Left lung (tissue), 10 donors: ENCODE data around the gene FHOD3. TPM values are rescaled to one million over a fixed set of nuclear protein-coding genes. Genes with fewer than 3 reads are reported as not detected.

Experiments used
- ATAC-seq: fragments of 200-7000 bp; cut with Tn5 transposase; one replicate; pipeline ENCODE4 v1.9.1; 2020; ENCODE audit warnings: moderate library complexity
- DNase-seq, 4 donors: peaks; one replicate each; pipeline ENCODE4 v3.0.0-alpha.2; 2013 to 2020
- H3K27ac ChIP-seq, 2 donors: fragments of 200-600 bp; sonication (generic) in 1 of 2; one replicate each; pipeline versions ENCODE4 v1.5.0 to v1.8.0; 2020 to 2021
- H3K27me3 ChIP-seq, 2 donors: fragments of 200-600 bp; sonication (generic) in 1 of 2; one replicate each; pipeline versions ENCODE4 v1.5.0 to v1.8.0; 2020 to 2021
- H3K36me3 ChIP-seq, 2 donors: fragments of 200-600 bp; sonication (generic) in 1 of 2; one replicate each; pipeline versions ENCODE4 v1.5.0 to v1.8.0; 2020 to 2021
- H3K4me1 ChIP-seq, 2 donors: fragments of 200-600 bp; one replicate each; pipeline ENCODE4 v1.8.0; 2021
- H3K4me3 ChIP-seq, 2 donors: fragments of 200-600 bp; sonication (generic) in 1 of 2; one replicate each; pipeline versions ENCODE4 v1.5.0 to v1.8.0; 2020 to 2021; ENCODE audit warnings: mild to moderate bottlenecking in 1 of 2
- H3K9me3 ChIP-seq, 2 donors: fragments of 200-600 bp; sonication (generic) in 1 of 2; one replicate each; pipeline versions ENCODE4 v1.5.0 to v1.8.0; 2020 to 2021
- CTCF ChIP-seq, 2 donors: fragments of 200-600 bp; sonication (generic) in 1 of 2; IDR thresholded peaks; one replicate each; pipeline versions ENCODE4 v1.5.0 to v1.8.0; 2021; ENCODE audit warnings: antibody characterized with exemption in 2 of 2
- intact Hi-C, 2 donors: fragments of 100-400 bp; cut with DNase I; formaldehyde crosslinking; loops; one replicate each; pipeline versions ENCODE4 v1.11.2 to v1.14.2; 2022
- polyA plus RNA-seq, 6 donors: library from polyadenylated mRNA; unstranded; fragments of 120-200 nt; gene quantifications; one replicate each; pipeline ENCODE4 v1.2.1, GENCODE V29; 2013; ENCODE audit not compliant: insufficient read length in 6 of 6
- total RNA-seq, 2 donors: library from RNA; stranded (reverse); fragmentation: NEBNext Ultra II Directional; extraction: Animal tissue kit (Norgen Biotek cat#: 25700); gene quantifications; one replicate each; pipeline ENCODE4 v1.2.1, GENCODE V29; 2021
- donor health status: DM: no; HTN: yes; CAD: no.
- donor health status: DM: no; HTN: no; CAD: no.

Gene FHOD3
- total and polyA plus RNA-seq, 8 donors: 0.55 to 2.9 (median 1.5) TPM

- Histone ChIP-seq H3K27me3 (no peaks in the 10 kb centered on the region), H3K4me3 (no peak overlapping the region), H3K27ac (no peak overlapping the region), H3K9me3 (no peaks in the 10 kb centered on the region), H3K36me3 (no peaks in the 10 kb centered on the region), H3K4me1 (no peaks in the 10 kb centered on the region)
- ATAC-seq (no peak), DNase-seq (no peak)
- no peak for TF ChIP-seq CTCF (IDR thresholded peaks at IDR 0.05)
- intact Hi-C loops: no loop called here
Measured at GRCh38 chr18:36469461-36469860, 171.9 kb downstream of the FHOD3 start.

- Histone ChIP-seq H3K27me3 (no peaks in the 10 kb centered on the region), H3K9me3 (no peaks in the 10 kb centered on the region), H3K36me3 (no peaks in the 10 kb centered on the region), H3K4me3 (no peak overlapping the region), H3K4me1 (no peaks in the 10 kb centered on the region), H3K27ac (no peak overlapping the region)
- intact Hi-C loops: no loop called here
- DNase-seq (no peak), ATAC-seq (no peak)
- no peak for TF ChIP-seq CTCF (IDR thresholded peaks at IDR 0.05)
Measured at GRCh38 chr18:36470896-36471295, 173.4 kb downstream of the FHOD3 start.

- no peak overlapping the region for H3K4me3 ChIP-seq
- no peak for ATAC-seq
- H3K27ac ChIP-seq: no peak overlapping the region
- H3K27me3 ChIP-seq: no peaks in the 10 kb centered on the region
- no peak for TF ChIP-seq CTCF (IDR thresholded peaks at IDR 0.05)
- no peaks in the 10 kb centered on the region for H3K36me3 ChIP-seq
- intact Hi-C loops: no loop called here
- H3K4me1 ChIP-seq: no peaks in the 10 kb centered on the region
- H3K9me3 ChIP-seq: no peaks in the 10 kb centered on the region
- no peak for DNase-seq
Measured at GRCh38 chr18:36471393-36471792, 173.9 kb downstream of the FHOD3 start.

GRCh38 chr18:36476433-36476832 is 178.9 kb downstream of the FHOD3 start:
- Histone ChIP-seq H3K4me3 (no peak overlapping the region), H3K36me3 (no peaks in the 10 kb centered on the region), H3K27ac (no peak overlapping the region), H3K9me3 (no peaks in the 10 kb centered on the region), H3K4me1 (no peaks in the 10 kb centered on the region), H3K27me3 (no peaks in the 10 kb centered on the region)
- ATAC-seq: no peak
- no peak for TF ChIP-seq CTCF (IDR thresholded peaks at IDR 0.05)
- DNase-seq: no peak
- intact Hi-C loops: no loop called here

GRCh38 chr18:36477776-36478175 is 180.3 kb downstream of the FHOD3 start:
- Histone ChIP-seq H3K27ac (no peak overlapping the region), H3K27me3 (no peaks in the 10 kb centered on the region), H3K4me3 (no peak overlapping the region), H3K36me3 (no peaks in the 10 kb centered on the region), H3K9me3 (no peaks in the 10 kb centered on the region), H3K4me1 (no peaks in the 10 kb centered on the region)
- intact Hi-C loops: no loop called here
- no peak for TF ChIP-seq CTCF (IDR thresholded peaks at IDR 0.05)
- DNase-seq (no peak), ATAC-seq (no peak)
